ENCODE data around the gene FLYWCH2. TPM values are rescaled to one million over a fixed set of nuclear protein-coding genes. Genes with fewer than 3 reads are reported as not detected.

The FLYWCH2 gene
- total RNA-seq, 2 donors from 2014 or later: 52.2 to 53.2 TPM

GRCh38 chr16:2867661-2867986 lies 15.4 kb upstream of the FLYWCH2 start:
- Histone ChIP-seq H3K4me1 (ENCODE audit: control insufficient read depth in 1 of 2, low read depth in 2 of 2) (peaks cover 4 to 5% of the 10 kb centered on the region in 2 donors), H3K4me3 (peak overlapping the region; percentile 75), H3K27ac (peak overlapping the region; percentile 86 to 87), H3K36me3 (no peaks in the 10 kb centered on the region), H3K27me3 (replicated peaks; ENCODE audit: insufficient read depth) (no peaks in the 10 kb centered on the region), H3K9me3 (no peaks in the 10 kb centered on the region)
- TF ChIP-seq, protein P1, sequence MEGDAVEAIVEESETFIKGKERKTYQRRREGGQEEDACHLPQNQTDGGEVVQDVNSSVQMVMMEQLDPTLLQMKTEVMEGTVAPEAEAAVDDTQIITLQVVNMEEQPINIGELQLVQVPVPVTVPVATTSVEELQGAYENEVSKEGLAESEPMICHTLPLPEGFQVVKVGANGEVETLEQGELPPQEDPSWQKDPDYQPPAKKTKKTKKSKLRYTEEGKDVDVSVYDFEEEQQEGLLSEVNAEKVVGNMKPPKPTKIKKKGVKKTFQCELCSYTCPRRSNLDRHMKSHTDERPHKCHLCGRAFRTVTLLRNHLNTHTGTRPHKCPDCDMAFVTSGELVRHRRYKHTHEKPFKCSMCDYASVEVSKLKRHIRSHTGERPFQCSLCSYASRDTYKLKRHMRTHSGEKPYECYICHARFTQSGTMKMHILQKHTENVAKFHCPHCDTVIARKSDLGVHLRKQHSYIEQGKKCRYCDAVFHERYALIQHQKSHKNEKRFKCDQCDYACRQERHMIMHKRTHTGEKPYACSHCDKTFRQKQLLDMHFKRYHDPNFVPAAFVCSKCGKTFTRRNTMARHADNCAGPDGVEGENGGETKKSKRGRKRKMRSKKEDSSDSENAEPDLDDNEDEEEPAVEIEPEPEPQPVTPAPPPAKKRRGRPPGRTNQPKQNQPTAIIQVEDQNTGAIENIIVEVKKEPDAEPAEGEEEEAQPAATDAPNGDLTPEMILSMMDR (IDR thresholded peaks at IDR 0.05): no peak
- DNase-seq (ENCODE audit: low spot score) (no peak), ATAC-seq (ENCODE audit: insufficient number of reproducible peaks, low FRiP score, low read depth) (no peak)

GRCh38 chr16:2867987-2868789 lies 14.8 kb upstream of the FLYWCH2 start:
- peak; percentile 80 for DNase-seq (ENCODE audit: low spot score)
- ATAC-seq (ENCODE audit: insufficient number of reproducible peaks, low FRiP score, low read depth): peak; percentile 86
- no peaks in the 10 kb centered on the region for H3K36me3 ChIP-seq

DNA sequence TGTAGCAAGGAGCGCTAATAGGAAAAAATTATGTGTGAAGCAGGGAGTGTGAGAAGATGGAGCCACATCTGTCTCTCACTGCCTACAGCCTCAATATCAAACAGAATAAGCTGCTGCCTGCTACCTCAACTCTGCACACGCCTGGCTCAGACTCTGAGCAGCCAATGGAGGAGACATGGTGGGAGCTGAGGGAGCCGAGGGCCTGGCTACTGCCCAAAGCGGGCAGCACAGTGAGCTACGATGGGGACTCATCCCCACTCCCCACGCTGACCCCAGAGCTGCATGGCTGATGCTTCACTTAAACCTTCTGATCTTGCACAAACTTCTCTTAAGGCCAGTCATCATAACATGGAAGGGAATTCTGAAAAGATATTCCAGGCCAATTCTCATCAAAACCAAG lies 11.1 kb upstream of the FLYWCH2 start:
- no peaks in the 10 kb centered on the region for H3K36me3 ChIP-seq
- TF ChIP-seq, protein P1 (IDR thresholded peaks at IDR 0.05): no peak
- H3K27ac ChIP-seq: no peak overlapping the region
- DNase-seq (ENCODE audit: low spot score) (no peak), ATAC-seq (ENCODE audit: insufficient number of reproducible peaks, low FRiP score, low read depth) (no peak)
- no peak overlapping the region for H3K4me3 ChIP-seq
- no peaks in the 10 kb centered on the region for H3K27me3 ChIP-seq (replicated peaks; ENCODE audit: insufficient read depth)
- no peaks in the 10 kb centered on the region for H3K9me3 ChIP-seq
- H3K4me1 ChIP-seq (ENCODE audit: control insufficient read depth in 1 of 2, low read depth in 2 of 2): peaks cover 4 to 10% of the 10 kb centered on the region in 2 donors

More at GRCh38 chr16:2867987-2868789, 14.8 kb upstream of the FLYWCH2 start:
- TF ChIP-seq, protein P1 (IDR thresholded peaks at IDR 0.05): peak; percentile 94
- no peaks in the 10 kb centered on the region for H3K27me3 ChIP-seq (replicated peaks; ENCODE audit: insufficient read depth)
- H3K4me3 ChIP-seq: peak overlapping the region; percentile 75
- peak overlapping the region; percentile 86 to 87 for H3K27ac ChIP-seq
- H3K4me1 ChIP-seq (ENCODE audit: control insufficient read depth in 1 of 2, low read depth in 2 of 2): peaks cover 4 to 5% of the 10 kb centered on the region in 2 donors
- no peaks in the 10 kb centered on the region for H3K9me3 ChIP-seq

DNA sequence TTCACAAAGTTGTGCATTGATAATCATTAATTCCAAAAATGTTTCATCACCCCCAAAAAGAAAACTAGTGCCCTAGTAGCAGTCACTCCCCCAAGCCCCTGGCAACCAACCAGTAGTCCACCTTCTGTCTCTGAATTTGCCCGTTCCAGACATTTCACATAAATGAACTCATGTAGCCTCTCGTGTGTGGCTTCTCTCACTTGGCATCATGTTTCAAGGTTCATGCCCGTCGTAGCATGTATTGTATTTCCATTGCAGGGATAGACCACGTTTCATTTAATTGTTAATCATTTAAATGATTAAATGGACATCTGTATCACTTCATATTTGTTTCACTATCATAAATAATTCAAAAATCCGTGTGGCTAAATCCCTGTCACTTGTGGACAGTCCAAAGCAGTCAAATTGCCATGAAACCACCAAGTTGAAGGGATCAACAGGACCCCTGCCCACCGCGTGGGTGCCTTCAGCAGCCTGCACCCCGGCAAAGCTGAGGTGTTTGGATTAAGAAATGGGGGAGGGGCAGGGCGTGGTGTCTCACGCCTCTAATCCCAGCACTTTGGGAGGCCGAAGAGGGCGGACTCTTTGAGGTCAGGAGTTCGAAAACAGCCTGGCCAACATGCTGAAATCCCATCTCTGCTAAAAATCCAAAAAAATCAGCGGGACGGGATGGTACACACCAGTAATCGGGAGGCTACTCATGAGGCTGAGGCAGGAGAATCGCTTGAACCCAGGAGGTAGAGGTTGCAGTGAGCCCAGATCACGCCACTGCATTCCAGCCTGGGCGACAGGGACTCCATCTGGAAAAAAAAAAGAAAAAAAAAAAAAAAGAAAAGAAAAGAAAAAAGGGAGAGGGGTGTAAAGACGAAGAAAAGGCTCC lies 8.7 kb upstream of the FLYWCH2 start:
- no peak overlapping the region for H3K27ac ChIP-seq
- TF ChIP-seq, protein P1 (IDR thresholded peaks at IDR 0.05): no peak
- DNase-seq (ENCODE audit: low spot score): no peak
- peaks cover 0 to 5% of the 10 kb centered on the region in 2 donors for H3K4me1 ChIP-seq (ENCODE audit: control insufficient read depth in 1 of 2, low read depth in 2 of 2)
- no peaks in the 10 kb centered on the region for H3K9me3 ChIP-seq
- ATAC-seq (ENCODE audit: insufficient number of reproducible peaks, low FRiP score, low read depth): peak; percentile 3
- no peak overlapping the region for H3K4me3 ChIP-seq
- no peaks in the 10 kb centered on the region for H3K36me3 ChIP-seq
- no peaks in the 10 kb centered on the region for H3K27me3 ChIP-seq (replicated peaks; ENCODE audit: insufficient read depth)

DNA sequence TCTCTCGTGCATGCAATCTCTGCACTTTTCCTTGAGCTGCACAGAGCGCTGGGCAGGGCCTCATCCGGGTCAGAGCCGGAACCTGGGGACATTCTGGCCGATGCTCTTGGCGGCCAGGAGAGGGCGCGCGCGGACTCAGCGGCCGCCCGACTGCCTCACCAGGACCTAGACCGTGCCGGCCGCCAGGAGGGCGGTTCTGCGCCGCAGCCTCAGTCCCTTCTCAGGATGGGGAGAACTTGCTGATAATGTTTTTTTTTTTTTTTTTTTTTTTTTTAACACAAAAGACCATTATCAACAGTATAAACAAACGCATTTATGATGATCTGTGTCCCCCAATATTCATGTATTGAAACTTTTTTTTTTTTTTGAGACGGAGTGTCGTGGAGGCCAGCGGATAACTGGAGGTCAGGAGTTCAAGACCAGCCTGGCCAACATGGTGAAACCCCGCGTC lies 8.1 kb upstream of the FLYWCH2 start:
- Histone ChIP-seq H3K4me1 (ENCODE audit: control insufficient read depth in 1 of 2, low read depth in 2 of 2) (peaks cover 0 to 5% of the 10 kb centered on the region in 2 donors), H3K36me3 (no peaks in the 10 kb centered on the region), H3K27me3 (replicated peaks; ENCODE audit: insufficient read depth) (no peaks in the 10 kb centered on the region), H3K4me3 (no peak overlapping the region), H3K27ac (no peak overlapping the region), H3K9me3 (no peaks in the 10 kb centered on the region)
- ATAC-seq (ENCODE audit: insufficient number of reproducible peaks, low FRiP score, low read depth) (peak; percentile 79), DNase-seq (ENCODE audit: low spot score) (peak; percentile 16)
- TF ChIP-seq, protein P1 (IDR thresholded peaks at IDR 0.05): peak; percentile 88

Data from thoracic aorta (tissue), 2 donors.